PC-9 (cell line): ENCODE results near the gene NLRP1.

Experiments used
- CTCF ChIP-seq: fragments of 200-600 bp; sonication (generic); conservative IDR thresholded peaks from 2 replicates; pipeline ENCODE4 v1.6.1; 2017; ENCODE audit warnings: mixed run types, antibody characterized with exemption, mild to moderate bottlenecking, moderate library complexity
- EZH2 ChIP-seq: fragments of 200-600 bp; sonication (generic); IDR thresholded peaks from 2 replicates; pipeline ENCODE4 v1.8.0; 2017; ENCODE audit warnings: antibody characterized with exemption, low read depth

- TF ChIP-seq CTCF: no peak
- TF ChIP-seq EZH2: no peak
These were observed 57.3 kb downstream of the NLRP1 start for GRCh38 chr17:5526821-5527598.
